NCI-H187 (cell line): ENCODE results near the gene TEC.

Experiments
- DNase-seq, 2 experiments: peaks; one replicate each; lab custom pipeline; 2025; lab: John Stamatoyannopoulos, UW

Gene TEC

DNA sequence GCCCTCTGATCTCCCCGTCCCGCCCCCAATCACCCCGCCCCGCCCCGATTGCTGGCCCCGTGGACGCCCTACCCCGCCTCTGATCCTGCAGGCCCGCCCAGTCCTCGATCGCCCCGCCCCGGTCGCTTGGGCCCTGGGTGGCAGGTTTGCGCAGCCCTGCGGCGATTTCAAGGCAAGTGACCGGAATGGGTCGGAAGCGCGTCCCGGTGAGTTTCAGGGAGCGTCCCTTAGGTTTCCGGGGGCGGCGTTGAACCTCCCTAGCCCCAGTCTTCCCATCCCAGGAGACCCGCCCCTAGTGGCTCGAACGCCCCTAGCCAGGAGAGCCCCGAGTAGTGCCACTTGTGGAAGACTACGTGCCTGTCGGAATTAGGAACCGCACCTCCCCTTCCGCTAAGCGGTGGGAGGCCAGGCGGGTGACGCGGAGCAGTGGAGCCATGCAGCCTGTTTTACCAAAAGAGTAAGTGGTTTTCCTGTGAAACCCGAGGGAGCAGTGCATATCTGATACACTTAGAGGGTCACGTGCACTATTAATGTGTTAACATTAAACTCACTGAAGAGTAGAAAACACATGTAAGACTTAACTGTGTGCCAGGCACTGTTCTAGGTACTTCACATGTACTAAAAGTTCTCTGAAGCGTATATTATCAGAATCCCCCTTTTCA lies 354 bp upstream of the TEC start:
- peak; percentile 60 to 65 for DNase-seq

DNA sequence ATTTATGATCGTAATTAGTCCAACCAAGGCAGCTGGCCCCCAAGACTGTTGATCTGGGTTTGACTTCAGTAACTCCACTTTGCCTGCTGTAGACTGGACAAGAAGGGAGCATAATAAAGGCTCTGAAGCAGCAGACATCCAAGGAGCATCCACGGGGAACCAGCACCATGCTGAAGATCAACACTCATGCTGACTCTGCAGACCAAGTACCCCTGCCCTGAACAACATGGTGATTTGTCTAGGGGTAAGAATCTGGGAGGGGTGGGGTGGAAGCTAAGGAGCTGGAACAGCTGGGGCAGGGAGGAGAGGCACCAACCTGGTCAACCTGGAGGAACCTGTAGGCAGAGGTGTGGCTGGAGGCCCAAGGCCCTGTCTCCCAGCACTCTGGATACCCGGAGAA lies 2.1 kb downstream of the TEC start:
- no peak for DNase-seq

DNA sequence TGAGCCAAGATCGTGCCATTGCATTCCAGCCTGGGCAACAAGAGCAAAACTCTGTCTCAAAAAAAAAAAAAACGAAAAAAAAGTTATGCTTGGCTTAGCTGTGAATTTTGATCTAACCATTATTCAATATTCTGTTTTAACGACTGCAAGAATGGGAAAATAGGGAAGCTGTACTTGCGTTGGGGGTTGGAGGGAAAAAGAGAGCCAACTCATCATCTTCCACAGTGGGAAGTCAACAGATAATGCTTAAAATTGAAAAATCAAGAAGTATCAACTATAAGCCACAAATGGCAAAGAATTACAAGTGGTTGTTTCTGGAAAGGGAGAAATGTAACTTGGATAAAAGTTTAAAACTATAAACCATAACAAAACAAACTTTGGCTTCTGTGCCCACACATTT lies 2.9 kb downstream of the TEC start:
- DNase-seq: no peak

GRCh38 chr4:48262926-48263325 lies 6.7 kb downstream of the TEC start:
- DNase-seq: no peak

GRCh38 chr4:48262484-48262883 lies 7.2 kb downstream of the TEC start:
- no peak for DNase-seq

DNA sequence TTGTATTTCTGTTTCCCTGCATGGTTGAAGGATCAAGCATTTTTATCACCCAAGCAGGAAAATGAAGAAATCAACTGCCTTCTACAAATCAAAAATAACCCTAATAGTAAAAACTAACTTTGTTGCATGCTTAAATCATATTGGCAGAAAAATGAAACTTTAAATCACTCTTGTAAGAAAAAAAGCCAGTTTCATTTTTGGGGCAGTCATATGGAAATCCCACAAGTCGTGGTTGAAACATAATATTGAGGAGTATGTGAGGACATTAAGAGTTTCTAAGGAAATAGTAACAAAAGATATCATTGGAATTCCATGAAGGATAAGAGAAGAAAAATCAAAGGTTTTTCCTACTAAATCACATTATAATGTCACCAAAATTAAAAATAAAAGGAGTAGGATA lies 8.4 kb downstream of the TEC start:
- no peak for DNase-seq

DNA sequence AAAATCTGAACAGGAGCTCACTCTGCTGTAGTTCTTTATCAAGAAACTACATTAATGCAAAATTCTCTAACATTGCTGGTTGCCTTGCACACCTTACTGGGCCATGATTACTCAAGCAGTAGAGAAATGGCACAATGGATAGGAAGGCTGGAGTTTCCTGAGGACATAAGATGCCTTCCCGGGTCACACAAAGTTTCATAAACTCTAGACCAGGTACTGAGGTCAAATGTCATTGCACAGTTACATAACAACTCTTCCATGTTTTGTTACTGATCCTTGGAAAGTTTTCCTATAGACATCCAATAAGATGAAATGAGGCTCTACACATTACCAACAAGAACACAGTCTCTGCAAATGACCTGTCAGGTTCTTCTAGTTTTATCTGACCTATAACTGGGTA lies 9.9 kb downstream of the TEC start:
- no peak for DNase-seq

GRCh38 chr4:48258845-48259397 lies 10.7 kb downstream of the TEC start:
- no peak for DNase-seq

GRCh38 chr4:48255959-48256342 lies 13.7 kb downstream of the TEC start:
- no peak for DNase-seq

DNA sequence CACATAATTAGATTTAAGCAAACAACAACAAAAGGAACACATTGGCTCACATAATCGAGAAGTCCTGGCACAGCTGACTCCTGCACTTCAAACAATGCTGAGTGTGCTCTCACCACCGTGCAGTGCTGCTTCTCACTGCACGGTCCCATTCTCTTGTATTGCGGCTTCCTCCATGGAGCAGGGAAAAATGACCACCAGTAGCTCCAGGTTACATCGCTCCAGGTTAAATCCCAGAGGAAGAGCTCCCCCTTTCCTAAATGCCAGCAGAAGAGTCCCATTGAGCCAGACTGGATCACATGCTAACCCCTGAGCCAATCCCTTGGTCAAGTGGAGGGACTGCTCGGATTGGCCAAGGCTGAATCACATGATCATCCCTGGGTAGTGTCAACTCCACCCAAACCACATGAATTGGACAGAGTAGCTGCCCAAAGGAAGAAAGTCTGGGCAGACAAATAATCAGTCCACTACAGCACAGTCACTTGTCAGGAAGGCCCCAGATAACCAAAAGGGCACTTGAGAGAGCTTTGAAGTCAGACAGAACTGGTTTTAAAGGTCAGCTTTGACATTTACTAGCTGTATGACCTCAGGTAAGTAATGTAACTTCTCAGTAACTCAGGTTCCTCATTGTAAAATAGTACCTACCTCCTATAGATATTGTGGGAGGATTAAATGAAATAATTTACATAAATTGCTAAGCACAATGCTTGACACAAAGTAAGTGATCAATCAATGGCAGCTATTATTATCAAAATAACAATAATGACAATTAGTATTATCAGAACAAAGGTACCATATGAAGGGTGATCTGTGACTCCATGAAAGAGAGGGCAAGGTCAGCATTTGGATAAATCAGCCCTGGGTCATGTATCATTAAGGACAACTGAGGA lies 14.3 kb downstream of the TEC start:
- DNase-seq: no peak

DNA sequence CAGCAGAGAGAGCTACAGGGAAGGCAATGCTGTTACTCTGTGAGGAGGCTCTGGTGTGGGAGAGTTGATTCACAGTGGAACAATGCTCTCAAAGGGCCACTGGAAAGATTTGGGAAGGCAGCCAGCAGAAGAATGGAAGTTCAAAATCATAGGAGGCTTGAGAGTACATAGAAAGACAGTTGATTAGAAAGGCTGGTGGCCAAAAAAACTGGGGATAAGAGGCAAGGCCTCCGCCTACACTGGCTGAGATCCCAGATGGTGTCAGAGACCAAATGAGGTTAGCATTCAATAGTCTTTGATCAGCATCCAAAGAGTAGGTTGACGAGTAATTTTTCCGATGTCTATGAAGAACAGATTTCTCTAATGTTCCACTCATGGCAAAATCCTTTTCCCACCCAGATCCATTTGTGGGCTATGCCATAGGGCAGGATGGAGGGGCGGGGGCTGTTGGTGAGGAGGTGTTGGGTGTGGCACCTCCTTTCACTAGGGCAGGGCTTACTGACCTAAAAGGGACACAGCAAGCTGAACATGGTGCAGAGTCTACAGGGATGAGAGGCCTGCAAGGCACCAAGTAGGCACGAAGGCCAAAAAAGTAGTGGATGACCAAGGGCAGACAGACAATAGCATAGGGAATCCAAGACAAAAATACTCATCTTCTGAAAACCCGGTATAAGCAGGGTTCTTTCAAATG lies 15.1 kb downstream of the TEC start:
- DNase-seq: no peak

- DNase-seq: no peak
These were observed 17.3 kb downstream of the TEC start for GRCh38 chr4:48252313-48252712.

DNA sequence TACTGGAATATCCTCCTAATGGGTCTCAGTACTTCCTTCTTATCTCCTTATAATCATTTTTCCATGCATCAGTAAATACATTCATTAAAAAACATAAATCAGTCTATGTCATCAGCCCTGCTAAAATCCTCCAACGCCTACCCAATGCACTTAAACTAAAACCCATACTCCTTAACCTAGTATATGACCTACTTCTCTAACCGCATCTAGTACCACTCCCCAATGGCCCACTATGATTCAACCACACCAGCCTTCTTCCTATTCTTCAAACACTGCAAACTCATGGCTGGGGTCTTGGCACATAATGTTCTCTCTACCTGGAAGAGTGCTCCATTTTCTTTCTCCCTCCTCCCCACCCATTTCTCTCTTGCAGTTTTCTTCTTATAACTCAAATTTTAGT lies 18.7 kb downstream of the TEC start:
- DNase-seq: no peak

DNA sequence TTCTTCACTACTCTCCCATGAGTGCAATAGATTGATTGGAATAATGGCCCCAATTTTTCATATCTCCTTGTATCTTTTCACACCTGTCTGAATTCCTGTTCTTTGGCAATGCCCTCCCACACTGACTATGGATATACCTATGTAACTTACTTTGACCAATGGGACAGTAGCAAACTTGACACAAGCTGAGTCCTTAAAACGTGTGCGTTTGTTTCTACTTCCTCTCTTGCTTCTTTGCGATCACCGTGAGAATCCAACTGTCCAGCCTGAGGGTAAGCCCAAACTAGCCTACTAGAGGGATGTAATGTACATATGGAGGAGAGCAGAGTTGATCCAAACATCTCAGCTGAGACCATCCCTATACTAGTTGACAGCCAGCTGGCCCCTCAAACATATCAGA lies 19.3 kb downstream of the TEC start:
- DNase-seq: no peak

- no peak for DNase-seq
These were observed 20.3 kb downstream of the TEC start for GRCh38 chr4:48249378-48249777.

GRCh38 chr4:48248559-48248953 lies 21.1 kb downstream of the TEC start:
- DNase-seq: no peak

GRCh38 chr4:48247878-48248558 lies 21.6 kb downstream of the TEC start:
- DNase-seq: no peak

GRCh38 chr4:48247142-48247877 lies 22.3 kb downstream of the TEC start:
- no peak for DNase-seq

- DNase-seq: no peak
These were observed 25.0 kb downstream of the TEC start for GRCh38 chr4:48244665-48245064.

DNA sequence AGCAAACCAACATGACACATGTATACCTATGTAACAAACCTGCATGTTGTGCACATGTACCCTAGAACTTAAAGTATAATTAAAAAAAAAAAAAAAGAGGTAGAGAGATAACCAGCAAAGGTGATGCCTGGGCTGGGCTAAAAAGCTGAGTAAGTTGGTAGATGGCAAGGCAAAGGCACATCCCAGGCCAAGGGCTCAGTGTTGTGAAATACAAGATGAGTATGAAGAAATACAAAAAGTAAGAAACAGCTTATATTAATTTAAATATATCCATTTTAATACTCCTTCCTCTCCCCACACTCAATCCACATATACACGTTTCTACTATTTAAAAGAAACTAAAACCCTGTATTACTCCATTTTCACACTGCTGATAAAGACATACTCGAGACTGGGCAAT lies 25.8 kb downstream of the TEC start:
- no peak for DNase-seq

- DNase-seq: no peak
These were observed 26.2 kb downstream of the TEC start for GRCh38 chr4:48243429-48243828.
